ENCODE measurements around the gene BCL2.
A peak's percentile ranks its signal among the peaks of the same experiment; 100 is the strongest.

BCL2 gene

GRCh38 chr18:63284827-63285733 is 34.5 kb downstream of the BCL2 start:
- peak; percentile 63 for DNase-seq

DNA sequence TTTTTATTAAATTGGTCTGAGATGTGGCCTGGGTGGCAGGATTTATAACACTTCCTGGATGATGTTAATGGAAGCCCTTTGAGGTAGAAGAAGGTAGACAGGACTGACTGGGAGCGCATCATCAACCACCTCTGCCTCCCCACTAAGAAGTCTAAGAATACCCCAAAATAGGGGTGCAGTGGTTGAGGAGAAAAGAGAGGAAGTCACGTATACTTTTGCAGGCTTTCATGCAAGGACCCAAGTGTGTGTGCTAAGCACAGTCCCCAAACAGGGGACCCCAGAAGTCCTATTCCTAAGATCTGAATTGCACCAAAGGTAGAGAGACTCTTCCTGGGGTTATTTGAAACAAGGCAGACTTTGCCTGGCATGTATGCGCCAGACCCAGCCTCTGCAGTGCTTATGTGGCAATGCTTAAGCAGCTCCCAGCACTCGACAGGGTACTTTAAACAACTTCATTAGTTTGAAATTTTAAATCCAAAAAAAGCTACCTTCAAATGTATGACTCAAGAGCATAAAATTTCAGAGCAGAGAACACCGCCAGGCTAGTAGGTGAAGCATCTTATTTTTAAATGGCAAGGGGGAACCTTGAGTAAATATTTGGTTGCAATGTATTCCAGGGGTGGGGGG is 35.3 kb downstream of the BCL2 start:
- no peak for DNase-seq

GRCh38 chr18:63283305-63284094 is 36.1 kb downstream of the BCL2 start:
- no peak for DNase-seq

DNA sequence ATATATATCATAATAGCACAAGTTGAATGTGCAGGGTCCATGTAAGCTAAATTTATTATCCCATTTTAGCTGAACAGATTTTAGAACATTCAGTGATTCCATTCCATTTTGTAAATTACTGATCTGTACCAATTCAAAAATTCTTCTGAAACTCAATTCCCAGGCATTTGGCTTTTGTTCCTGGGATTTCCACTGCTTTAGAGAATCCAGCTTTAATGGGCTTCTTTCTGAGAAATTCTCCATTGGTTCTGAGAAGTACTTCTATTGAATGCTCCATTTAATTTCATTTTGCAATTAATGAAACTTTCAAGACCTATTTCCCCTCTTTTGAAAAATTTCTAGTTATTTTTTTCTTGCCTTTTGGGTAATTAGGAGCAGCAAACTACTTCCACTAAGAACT is 36.8 kb downstream of the BCL2 start:
- no peak for DNase-seq

DNA sequence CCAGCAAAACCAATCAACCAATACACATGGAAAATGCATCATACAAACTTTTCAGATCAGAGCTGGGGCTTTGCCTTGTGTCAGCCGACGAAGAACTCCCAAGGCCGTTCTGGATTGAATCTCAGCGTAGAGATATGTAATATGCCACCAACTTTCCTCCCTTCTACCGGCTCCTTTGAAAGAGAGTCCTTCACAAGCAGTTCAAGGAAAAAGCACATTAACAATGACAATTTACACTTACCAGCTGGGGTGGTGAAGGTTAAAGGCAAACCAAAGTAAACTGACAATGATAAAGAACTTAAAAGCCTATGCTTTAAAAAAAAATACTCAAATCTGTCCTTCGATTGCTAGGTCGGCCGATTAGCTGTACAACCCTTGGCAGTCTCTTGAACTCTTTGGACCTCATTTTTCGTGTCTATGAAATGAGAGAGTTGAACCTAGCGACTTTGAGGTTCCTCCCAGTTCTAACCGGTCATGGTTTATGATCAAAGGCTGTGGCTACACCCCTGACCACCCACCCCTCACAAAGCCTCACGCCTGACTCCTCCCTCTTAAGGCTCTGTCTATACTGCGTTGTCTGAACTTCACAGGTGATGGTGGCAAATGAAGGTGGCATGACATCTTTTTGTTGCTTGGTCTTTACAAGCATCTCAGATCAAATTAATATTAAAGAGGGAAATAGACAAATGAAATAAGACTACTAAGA is 46.2 kb downstream of the BCL2 start:
- DNase-seq = no peak

GRCh38 chr18:63272638-63273037 is 46.9 kb downstream of the BCL2 start:
- no peak for DNase-seq

GRCh38 chr18:63271881-63272299 is 47.7 kb downstream of the BCL2 start:
- no peak for DNase-seq

DNA sequence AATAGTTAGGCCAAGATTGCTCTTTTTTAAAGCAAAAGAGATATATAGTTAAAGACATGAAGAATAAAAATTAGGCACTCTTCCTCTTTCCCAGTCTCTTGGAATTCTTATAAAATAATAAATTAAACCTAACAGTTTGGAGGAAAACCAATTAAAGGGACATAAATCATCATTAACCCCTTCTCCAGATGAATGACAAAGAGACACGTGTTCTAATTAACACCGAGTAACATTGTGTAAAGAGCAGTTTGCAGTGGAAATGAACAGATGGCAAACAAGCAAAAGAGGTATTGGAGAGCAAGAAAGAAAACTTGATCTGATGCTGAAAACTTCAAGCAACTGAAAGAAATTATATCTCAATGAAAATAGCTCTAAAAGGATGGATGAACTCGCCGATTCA is 48.4 kb downstream of the BCL2 start:
- DNase-seq = peak; percentile 58

GRCh38 chr18:63267975-63268721 is 51.4 kb downstream of the BCL2 start:
- no peak for DNase-seq

DNA sequence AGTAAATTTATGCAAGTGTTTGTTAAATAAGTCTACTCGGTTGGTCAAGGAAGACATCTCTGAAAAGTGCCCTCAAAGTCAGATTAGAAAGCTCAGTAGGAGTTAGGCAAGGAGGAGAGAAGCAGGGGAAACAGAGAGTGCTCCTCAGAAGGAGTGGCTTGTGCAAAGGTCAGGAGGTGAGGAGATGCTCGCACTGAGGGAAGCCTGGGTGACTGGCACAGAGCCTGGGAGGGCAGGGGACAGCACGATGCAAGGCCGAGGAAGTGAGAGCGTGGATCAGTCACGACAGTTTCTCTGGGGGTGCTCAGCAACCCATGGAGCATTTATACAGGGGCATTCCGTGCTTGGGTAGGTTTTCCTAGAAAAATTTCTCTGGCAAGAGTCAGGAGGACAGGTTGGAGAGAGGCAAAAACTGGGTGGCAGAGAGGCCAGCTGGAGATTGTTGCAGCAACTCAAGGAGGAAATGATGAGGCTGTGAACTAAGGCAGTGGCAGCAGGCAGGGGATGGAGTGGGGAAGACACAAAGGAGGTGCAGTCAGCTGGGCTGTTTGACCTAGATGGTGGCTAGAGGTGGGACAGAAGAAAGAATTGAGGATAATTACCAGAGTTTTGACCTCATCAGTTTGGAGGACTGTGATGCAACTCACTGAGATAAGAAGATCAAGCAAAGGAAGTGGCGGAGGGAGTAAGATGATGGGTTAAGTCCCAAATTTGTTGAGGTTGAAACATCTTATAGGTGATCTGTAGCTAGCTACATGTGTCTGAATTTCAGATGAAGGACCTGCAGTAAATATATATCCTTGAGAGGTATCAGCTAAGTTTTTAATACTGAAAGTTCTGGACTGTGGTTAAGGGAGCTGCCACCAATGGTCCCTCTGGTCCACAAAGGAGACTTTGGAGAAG is 52.4 kb downstream of the BCL2 start:
- no peak for DNase-seq

GRCh38 chr18:63265326-63265725 is 54.2 kb downstream of the BCL2 start:
- no peak for DNase-seq

DNA sequence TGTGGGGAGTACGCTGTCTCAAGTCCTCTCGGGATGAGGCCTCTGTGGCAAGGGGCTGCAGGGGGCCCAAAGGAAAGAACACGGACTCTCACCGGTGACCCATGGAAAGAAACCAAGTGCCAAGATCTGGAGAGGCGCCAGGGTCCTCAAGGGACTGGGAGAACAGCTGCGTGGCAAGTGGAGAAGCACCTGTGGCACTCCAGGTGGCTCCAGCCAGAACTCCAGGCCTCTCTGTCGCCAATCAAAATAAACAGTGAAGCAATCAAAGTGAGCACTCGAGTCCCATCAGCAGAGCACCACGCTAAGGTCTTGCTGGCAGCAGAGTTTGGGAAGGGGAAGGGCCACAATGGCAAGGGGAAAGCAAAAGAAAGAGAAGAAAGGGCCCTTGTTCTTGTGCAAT is 54.7 kb downstream of the BCL2 start:
- no peak for DNase-seq

- DNase-seq = no peak
These were observed 56.1 kb downstream of the BCL2 start for GRCh38 chr18:63263444-63263843.

DNA sequence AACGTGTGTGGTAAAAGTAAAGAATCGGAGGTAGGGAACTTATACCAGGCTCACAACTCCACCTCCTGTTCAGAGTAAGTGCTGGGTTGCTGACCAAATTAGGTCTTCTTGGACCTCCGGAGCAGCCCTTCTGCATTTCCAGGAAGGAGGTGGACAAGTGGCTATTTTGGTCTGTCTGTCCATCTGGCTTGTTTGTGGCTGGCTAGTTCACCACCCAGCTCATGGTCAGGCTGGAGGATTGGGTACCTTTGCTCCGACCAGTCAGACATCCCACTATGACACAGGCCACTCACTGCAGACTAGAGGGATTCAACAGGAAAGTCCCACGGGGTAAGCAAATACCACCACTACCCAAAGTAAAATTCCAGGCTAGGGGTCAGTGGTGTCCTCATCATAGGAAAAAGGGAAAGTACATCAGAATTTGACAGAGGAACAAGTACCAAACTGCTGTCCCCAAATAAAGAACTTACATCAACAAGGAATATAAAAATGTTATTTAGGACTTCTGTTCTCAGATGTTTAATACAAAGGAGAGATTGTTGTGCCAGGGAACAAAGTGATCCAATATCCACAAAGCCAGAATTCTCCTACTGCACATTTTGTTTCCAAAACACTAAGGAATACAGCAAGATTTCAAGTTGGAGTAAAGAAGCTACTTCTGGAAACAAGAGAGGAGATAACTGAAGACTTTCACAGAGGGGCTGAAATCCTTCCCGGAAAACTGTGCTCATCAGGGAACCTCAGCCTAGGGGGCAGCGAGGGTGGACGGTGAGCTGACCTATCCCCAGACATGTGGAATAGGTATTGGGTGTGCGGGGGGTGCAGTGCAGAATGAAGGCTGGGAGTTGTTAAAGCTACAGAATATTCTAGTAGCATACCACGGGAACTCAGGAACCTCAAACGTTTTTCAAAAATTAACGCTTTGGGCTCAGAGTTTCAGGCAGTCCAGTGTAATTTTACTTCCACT is 56.9 kb downstream of the BCL2 start:
- no peak for DNase-seq

- no peak for DNase-seq
These were observed 58.5 kb downstream of the BCL2 start for GRCh38 chr18:63261029-63261428.

GRCh38 chr18:63260380-63260754 is 59.2 kb downstream of the BCL2 start:
- no peak for DNase-seq

GRCh38 chr18:63259567-63260379 is 59.8 kb downstream of the BCL2 start:
- peak; percentile 9 for DNase-seq

- peak; percentile 12 for DNase-seq
These were observed 60.6 kb downstream of the BCL2 start for GRCh38 chr18:63258749-63259566.

All from NCI-H1694 treated with DMSO at 0.1 percent for 48 hours (cell line).